GM19395 (cell line): ENCODE results near the gene WNT3A.

Experiments used
- ATAC-seq: cut with Tn5 transposase; IDR thresholded peaks from one replicate; pipeline ENCODE4 v1.9.1; 2021; ENCODE audit warnings: mild to moderate bottlenecking, moderate library complexity; ENCODE audit not compliant: unreplicated experiment

WNT3A gene

GRCh38 chr1:228097333-228098081 is 90.7 kb downstream of the WNT3A start:
- ATAC-seq, result no peak

- no peak for ATAC-seq
These were observed 91.6 kb downstream of the WNT3A start for GRCh38 chr1:228098323-228098931.

GRCh38 chr1:228099331-228099732 is 92.5 kb downstream of the WNT3A start:
- no peak for ATAC-seq

- ATAC-seq, result no peak
These were observed 94.2 kb downstream of the WNT3A start for GRCh38 chr1:228100822-228101613.

- ATAC-seq, result no peak
These were observed 94.8 kb downstream of the WNT3A start for GRCh38 chr1:228101614-228101993.

DNA sequence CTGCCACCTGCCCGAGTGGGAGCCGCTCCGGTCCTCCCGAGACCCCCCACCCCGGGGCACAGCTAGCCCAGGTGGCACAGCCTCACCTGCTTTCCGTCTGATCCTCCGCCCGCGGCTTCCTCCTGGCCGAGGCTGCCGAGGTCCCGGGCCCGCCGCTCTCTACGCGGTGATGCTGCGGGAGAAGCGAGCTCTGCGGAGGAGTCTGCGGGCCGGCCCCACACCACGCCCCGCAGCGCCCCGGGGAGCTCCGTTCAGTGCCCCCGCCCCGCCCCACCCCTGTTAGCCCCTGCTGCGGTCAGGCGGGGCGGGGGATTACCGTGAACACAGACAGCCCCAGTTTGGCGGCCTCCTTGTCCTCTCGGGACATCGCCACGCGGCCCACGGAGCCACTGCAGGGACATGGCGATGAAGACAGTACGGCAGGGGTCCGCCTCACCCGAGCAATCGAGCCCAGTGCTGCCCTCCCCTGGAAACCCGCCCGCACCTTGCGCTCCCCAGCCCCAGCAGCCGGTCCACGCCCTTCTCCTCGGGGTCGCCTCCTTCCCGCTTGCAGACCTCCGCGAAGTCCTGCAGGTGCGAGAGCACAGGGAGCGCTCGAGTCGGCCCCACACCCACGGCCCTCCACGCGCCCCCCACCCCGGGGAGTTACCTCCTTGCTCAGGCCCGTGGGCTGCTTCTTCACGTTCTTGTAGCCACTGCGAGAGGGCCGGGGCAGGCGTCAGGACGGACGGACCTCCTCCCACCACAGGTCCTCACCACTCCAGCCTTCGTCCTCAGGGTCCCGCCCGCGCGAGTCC is 95.4 kb downstream of the WNT3A start:
- ATAC-seq, result peak; percentile 36

DNA sequence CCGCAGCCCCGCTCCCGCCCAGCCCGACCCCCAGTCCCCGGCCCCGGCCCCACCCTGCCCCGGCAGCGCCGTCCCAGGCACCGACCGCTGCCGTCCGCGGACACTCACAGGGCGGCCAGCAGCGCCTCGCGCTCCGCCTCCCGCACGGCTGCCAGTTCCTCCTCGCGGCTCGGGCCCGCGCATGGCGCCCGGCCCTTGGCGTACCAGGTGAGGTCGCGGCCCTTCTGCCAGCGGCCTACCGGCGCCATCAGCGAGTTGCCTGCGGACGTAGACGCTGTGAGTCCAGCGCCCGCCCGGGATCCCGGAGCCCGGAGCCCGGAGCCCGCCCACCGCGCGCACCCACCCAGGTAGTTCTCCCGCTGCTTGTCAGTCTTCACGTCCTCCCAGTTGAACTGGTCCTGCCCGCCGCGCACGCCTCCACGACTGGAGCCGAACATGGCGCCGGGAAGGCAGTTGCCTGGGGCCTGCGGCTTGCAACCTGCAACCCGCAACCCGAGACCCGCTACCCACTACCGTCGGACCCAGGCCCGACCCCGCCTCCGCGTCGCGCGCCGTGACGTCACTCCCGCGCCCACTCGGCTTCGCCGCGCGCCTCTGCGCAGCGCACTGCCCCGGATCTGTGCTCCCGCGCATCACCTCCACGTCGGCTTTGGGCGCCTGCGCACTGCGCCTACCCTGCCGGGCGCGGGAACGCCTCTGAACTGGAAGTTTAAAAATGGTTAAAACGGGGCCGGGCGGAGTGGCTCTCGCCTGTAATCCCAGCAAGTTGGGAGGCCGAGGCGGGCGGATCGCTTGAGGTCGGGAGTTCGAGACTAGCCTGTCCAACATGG is 96.2 kb downstream of the WNT3A start, which contains the start of gene C1orf35:
Gene C1orf35 (minus strand): TSS at position 535 of the 830 bp plus-strand sequence. CDS start 98 bp downstream, at position 437.
- ATAC-seq, result peak; percentile 74

- no peak for ATAC-seq
These were observed 97.9 kb downstream of the WNT3A start for GRCh38 chr1:228104526-228105269.

- no peak for ATAC-seq
These were observed 98.6 kb downstream of the WNT3A start for GRCh38 chr1:228105270-228105995.

DNA sequence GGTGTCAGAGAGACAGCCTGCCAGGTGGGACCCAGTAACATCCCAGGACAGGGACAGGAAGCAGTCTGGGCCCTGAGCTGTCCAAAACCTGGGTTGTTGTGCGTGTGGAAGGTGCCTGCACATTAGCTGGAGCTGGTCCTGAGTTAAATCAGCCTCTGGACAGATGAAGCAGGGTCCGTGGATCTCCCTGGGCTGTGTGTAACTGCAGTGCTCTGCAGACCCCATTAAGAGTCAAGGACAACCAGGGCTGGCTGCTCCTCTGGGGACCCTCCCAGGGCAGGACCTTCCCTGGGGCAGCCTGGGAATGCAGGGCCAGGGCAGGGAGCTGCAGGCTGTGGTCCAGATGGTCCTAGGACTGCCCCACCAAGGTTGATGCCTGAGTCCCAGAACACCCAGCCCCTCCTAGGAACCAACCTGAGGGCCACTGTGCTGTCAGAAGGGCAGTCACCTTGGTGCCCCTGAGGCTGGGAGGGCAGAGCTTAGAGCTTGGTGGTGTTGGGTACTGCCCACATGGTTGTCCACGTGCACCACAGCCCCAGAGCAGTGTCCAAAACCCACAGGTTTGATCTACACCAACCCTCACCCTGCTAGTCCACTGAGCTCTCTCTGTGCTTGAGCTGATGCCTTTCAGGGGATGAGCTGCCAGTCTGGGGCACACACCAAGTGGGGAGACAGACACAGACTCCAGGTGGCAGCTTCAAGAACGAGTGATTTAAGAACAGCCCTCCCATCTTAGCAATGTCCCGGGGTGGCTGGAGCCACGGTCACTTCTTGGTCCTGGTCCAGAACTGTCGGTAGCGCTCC is 99.4 kb downstream of the WNT3A start:
- no peak for ATAC-seq

DNA sequence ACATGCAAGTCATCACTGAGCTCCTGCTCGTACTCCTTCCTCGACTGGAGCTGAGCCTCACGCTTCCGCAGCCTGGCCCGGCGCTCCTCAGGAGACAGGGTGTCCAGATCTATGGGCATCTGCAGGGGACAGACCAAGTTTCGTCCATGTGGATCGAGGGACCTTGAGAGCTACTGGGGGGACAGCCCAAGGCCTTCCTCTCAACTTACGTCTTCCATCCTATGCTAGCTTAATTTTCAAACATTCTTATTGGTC is 99.9 kb downstream of the WNT3A start:
- no peak for ATAC-seq

DNA sequence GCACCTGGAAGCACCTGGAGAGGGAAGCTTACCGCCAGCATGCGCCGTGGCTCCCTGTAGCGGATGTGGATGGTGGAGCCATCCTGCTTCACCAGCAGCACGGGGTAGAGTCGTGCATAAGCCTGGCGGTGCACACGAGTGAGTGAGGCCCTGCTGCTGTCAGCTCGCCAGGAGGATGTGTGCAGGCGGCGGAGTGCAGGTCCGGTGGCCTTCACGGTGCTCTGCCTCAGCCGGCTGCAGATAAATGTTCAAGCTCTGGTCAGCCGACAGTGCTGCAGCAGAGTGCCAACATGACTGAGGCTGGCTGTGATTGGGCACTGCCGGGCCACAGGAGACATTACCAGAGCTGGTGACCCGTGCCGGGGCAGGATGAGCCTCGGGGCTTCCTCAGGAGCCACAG is 100.8 kb downstream of the WNT3A start:
- ATAC-seq, result no peak

GRCh38 chr1:228108055-228108690 is 101.4 kb downstream of the WNT3A start:
- ATAC-seq, result no peak

DNA sequence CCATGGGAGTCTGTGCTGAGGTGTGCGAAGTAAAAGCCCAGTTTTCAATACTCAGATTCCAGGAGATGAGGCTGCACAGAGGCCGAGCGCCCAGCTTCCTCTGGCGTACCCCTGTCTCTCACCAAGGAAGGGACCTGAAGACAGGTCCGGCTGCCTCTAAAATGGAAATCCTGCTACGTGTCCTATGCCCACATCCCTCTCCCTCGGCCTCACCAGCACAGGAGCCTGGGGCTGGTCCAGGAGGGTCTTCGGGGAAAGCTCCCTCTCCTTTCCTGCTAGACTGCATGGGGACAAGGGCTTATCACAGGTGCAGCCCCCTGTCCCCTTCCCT is 101.9 kb downstream of the WNT3A start:
- peak; percentile 10 for ATAC-seq

DNA sequence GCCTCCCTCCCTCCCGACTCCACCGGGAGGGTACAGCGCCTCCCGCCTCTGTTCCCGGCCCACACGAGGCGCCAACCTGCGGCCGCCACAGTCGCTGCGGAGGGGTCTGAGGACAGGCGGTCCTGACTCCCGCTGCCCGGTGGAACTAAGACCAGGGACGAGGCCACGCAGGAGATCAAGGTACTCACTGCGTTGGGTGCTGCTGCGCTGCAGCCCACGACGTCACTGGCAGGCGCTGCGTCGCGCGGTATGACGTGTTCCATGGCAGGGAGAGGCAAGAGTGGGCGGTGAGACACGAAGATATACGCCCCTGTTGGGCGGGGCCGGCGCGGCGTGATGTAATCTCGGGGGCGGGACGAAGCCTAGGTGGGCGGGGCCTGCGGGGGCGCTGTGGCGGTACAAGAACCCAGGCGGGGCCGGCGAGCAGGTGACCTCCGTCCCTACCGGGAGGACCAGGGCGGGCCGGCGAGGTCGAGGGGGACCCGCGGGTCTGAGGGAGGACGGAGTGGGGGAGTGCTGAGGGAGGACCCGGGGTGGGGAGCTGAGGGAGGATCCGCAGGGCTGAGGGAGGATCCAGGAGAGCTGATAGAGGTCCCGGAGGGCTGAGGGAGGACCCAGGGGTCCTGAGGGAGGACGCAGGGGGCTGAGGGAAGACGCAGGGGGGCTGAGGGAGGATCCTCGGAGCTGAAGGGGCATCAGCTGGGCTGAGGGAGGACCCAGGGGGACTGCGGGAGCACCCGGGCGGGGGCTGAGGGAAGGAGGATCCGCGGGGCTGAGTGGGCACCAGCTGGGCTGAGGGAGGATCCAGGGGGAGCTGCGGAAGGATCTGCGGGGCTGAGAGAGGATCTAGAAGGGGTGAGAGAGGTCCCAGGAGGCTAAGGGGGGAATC is 102.5 kb downstream of the WNT3A start, which contains the start of gene MRPL55:
Gene MRPL55 (minus strand): TSS at position 227 of the 889 bp plus-strand sequence. CDS start 1,039 bp downstream, outside the sequence.
- ATAC-seq, result peak; percentile 90

DNA sequence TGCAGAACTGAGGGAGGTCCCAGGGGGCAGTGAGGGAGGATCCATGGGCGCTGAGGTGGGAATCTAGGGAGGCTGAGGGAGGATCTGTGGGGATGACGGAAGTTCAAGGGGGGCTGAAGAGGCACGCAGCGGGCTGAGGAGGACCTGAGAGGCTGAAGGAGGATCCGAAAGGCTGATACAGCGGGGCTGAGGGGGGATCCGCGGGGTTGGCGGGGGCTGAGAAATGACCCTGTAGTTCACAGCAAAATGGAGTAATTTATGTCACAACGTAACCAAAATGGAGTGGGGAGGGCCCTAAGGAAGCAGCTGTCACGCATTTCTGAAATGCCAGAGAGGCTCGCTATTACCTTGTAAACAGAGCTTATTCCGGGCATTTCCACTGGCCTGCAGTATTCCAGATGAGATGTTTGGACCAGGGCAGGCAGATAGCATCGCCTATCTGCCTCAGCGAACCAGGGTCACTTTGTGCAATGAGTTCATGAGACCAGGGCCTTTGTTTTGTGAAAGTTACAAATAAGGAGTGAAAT is 103.2 kb downstream of the WNT3A start:
- peak; percentile 4 for ATAC-seq
